Nephron progenitor cell (in vitro differentiated cells): Measurements from ENCODE around the gene SSBP4.
A peak's percentile ranks its signal among the peaks of the same experiment; 100 is the strongest.

Source experiments
- DNase-seq: peaks from one replicate; pipeline ENCODE4 v3.0.0; 2021
- H3K27ac Mint-ChIP-seq: 2 replicates; pipeline ENCODE4 v1.8.0; 2021; ENCODE audit warnings: mild to moderate bottlenecking, moderate library complexity, mixed read lengths
- H3K27me3 Mint-ChIP-seq: 2 replicates; pipeline ENCODE4 v1.8.0; 2021; ENCODE audit warnings: mild to moderate bottlenecking, low read depth, mixed read lengths; ENCODE audit not compliant: poor library complexity
- H3K36me3 Mint-ChIP-seq: 2 replicates; pipeline ENCODE4 v1.8.0; 2021; ENCODE audit warnings: low read depth, mixed read lengths
- H3K4me1 Mint-ChIP-seq: 2 replicates; pipeline ENCODE4 v1.8.0; 2021; ENCODE audit warnings: mixed read lengths
- H3K4me3 Mint-ChIP-seq: 2 replicates; pipeline ENCODE4 v1.8.0; 2021; ENCODE audit warnings: mild to moderate bottlenecking, moderate library complexity, mixed read lengths
- H3K9me3 Mint-ChIP-seq: 2 replicates; pipeline ENCODE4 v1.8.0; 2021; ENCODE audit warnings: mild to moderate bottlenecking, moderate library complexity, mixed read lengths
- TF ChIP-seq, protein P1 (sequence below): fragments of 200-600 bp; sonication (generic); IDR thresholded peaks from 2 replicates; pipeline ENCODE4 v1.5.0; 2021; ENCODE audit warnings: antibody characterized with exemption

The SSBP4 gene

DNA sequence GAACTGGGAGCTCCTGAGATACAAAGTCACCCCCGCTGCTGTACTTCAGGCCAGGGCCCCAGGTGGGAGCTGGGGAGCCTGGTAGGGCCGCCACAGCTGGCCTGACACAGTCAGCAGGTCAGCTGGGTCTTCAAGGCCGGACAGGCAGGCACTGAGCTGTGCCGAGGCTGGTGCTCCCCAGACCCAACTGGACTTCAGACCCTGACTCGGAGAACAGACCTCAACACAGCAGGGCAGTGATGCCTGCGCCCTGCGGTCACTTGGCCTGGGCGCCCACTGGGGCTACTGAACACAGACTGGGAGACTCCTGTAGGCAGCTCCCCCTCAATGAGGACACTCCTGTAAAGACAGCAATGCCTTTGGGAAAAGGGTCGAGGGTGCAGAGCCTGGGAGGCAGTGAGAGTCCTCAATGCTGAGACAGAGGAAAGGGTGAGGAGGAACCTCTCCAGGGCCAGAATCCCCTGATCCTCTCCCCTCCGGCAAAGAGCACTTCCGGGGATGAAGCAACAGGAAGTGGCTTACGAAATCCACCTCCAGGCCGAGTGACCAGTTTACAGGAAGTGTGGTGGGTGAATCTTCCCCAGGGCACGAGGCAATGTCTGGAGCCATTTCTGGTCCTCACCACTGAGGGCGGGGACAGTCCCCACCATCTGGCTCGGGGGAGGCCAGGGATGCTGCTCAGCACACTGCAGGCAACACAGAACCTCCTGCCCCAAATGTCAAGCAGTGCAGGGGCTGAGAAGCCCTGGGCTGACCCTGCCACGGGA, 59.5 kb downstream of the SSBP4 start:
- H3K27ac Mint-ChIP-seq = peak overlapping the region; percentile 77
- H3K4me1 Mint-ChIP-seq = peaks cover 52% of the 10 kb centered on the region
- H3K9me3 Mint-ChIP-seq = peaks cover 10% of the 10 kb centered on the region
- no peak for DNase-seq
- no peak overlapping the region for H3K4me3 Mint-ChIP-seq
- TF ChIP-seq, protein P1, sequence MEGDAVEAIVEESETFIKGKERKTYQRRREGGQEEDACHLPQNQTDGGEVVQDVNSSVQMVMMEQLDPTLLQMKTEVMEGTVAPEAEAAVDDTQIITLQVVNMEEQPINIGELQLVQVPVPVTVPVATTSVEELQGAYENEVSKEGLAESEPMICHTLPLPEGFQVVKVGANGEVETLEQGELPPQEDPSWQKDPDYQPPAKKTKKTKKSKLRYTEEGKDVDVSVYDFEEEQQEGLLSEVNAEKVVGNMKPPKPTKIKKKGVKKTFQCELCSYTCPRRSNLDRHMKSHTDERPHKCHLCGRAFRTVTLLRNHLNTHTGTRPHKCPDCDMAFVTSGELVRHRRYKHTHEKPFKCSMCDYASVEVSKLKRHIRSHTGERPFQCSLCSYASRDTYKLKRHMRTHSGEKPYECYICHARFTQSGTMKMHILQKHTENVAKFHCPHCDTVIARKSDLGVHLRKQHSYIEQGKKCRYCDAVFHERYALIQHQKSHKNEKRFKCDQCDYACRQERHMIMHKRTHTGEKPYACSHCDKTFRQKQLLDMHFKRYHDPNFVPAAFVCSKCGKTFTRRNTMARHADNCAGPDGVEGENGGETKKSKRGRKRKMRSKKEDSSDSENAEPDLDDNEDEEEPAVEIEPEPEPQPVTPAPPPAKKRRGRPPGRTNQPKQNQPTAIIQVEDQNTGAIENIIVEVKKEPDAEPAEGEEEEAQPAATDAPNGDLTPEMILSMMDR = no peak
- H3K27me3 Mint-ChIP-seq = peaks cover 5% of the 10 kb centered on the region
- H3K36me3 Mint-ChIP-seq = peaks cover 7% of the 10 kb centered on the region

DNA sequence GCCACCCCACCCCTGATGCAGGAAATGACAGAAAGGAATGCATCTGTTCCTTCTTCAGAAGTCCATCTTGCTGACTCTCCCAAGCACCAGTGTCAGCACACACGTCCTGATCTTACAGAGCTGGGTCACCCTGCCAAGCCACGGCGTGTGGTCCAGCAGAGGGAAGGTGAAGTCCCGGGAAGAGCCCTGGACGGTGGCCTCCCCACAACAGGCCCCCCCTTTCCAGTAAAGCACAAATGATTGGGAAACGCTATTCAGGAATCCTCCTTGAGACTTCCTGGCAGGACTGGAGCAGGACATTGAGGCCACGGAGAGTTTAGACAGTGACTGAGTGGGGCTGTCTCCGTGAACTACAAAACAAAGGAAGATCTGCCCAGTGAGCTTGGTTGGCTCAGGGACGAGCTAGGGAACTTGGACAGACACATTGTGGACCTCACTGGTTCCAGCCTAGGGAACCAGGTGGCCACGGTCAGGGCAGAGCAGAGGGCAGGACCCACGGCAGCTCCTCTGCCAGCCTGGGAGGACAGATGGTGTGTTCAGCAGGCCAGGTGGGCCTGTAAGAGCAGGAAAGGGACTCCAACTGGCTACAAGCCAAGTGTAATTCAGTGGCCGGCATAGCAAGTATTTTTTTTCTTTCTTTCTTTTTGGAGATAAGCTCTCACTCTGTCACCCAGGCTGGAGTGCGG, 61.0 kb downstream of the SSBP4 start:
- no peak overlapping the region for H3K4me3 Mint-ChIP-seq
- TF ChIP-seq, protein P1 = no peak

DNA sequence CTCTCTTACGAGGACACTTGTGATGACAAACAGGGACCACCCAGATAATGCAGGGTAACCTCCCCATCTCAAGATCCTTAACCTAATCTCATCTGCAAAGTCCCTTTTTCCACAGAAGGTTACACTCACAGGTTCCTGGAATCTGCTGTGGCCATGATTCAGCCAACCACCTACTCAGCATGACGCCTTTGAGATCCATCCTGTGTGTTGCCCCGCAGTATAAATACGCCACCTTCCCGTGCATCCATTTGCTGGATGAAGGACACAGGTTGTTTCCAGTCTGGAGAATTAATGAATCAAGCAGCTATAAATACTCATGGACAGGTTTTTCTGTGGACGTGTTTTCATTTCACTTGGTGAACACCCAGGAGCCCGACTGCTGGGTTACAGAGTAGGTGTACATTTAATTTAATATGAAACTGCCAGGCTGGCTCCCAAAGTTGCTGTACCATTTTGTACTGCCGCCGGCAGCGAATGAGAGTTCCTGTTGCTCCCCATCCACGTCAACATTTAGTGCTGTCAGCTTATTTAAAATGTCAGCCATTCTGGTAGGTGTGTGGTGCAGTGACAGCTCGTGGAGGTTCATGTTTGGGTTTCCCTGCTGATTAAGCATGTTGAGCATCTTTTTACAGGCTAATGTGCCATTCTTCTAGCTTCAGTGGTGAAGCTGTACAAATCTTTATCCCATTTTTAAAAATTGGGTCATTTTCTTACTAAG, 62.5 kb downstream of the SSBP4 start:
- peaks cover 62% of the 10 kb centered on the region for H3K4me1 Mint-ChIP-seq
- H3K27ac Mint-ChIP-seq = no peak overlapping the region

More for the DNA sequence above, 61.0 kb downstream of the SSBP4 start:
- peak overlapping the region; percentile 69 for H3K27ac Mint-ChIP-seq
- H3K36me3 Mint-ChIP-seq = peaks cover 7% of the 10 kb centered on the region
- no peak for DNase-seq
- H3K9me3 Mint-ChIP-seq = peaks cover 10% of the 10 kb centered on the region
- peaks cover 57% of the 10 kb centered on the region for H3K4me1 Mint-ChIP-seq
- peaks cover 5% of the 10 kb centered on the region for H3K27me3 Mint-ChIP-seq

DNA sequence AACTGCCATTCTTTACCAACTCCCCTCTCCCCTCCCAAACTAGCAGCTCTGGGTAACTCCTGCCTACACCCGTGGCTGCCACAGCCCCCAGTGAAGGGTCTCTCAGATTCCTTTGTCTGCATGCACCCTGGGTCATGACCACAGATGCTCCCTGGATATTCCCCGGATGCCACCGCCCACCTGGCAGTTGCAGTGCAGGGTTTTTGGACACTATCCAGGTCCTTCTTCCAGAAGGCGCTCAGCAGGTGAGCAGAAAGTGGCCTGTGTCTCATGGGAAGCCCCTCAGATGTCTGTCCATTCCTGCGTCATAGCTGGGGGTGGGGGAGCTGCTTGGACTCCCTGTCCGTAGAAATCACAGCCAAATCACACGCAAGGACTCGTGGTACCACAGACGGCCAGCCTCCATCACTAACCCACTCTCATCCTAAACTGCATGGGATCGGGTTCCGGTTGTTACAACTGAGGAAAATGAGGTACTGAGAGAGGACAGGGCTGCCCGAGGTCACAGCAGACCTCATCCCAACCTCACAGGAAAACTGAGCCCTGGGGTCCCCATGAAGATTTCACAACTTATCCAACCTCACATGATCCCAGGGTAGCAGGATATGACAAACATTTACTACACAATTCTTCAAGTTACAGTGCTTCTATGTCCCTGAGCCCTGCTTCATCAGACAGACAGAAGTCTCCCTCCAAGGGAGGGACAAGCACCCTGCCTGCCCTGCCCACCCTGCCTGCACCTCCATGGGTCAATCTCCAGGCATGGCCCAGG, 64.1 kb downstream of the SSBP4 start:
- TF ChIP-seq, protein P1 = no peak
- no peak overlapping the region for H3K4me3 Mint-ChIP-seq
- peaks cover 65% of the 10 kb centered on the region for H3K4me1 Mint-ChIP-seq
- H3K9me3 Mint-ChIP-seq = peaks cover 5% of the 10 kb centered on the region
- peak overlapping the region; percentile 87 for H3K27ac Mint-ChIP-seq
- peaks cover 5% of the 10 kb centered on the region for H3K27me3 Mint-ChIP-seq
- no peak for DNase-seq
- H3K36me3 Mint-ChIP-seq = no peaks in the 10 kb centered on the region

More for the DNA sequence above, 62.5 kb downstream of the SSBP4 start:
- Mint-ChIP-seq H3K27me3 (peaks cover 5% of the 10 kb centered on the region), H3K4me3 (no peak overlapping the region), H3K36me3 (peaks cover 6% of the 10 kb centered on the region), H3K9me3 (peaks cover 9% of the 10 kb centered on the region)
- DNase-seq = no peak
- TF ChIP-seq, protein P1 = no peak
